ENCODE results near the gene VTN. TPM values are rescaled to one million over a fixed set of nuclear protein-coding genes. Genes with fewer than 3 reads are reported as not detected.

Gene VTN
- total and polyA plus RNA-seq, 7 experiments from 2014 or later, result 0.08 to 0.65 (median 0.19) TPM; not detected in 4

DNA sequence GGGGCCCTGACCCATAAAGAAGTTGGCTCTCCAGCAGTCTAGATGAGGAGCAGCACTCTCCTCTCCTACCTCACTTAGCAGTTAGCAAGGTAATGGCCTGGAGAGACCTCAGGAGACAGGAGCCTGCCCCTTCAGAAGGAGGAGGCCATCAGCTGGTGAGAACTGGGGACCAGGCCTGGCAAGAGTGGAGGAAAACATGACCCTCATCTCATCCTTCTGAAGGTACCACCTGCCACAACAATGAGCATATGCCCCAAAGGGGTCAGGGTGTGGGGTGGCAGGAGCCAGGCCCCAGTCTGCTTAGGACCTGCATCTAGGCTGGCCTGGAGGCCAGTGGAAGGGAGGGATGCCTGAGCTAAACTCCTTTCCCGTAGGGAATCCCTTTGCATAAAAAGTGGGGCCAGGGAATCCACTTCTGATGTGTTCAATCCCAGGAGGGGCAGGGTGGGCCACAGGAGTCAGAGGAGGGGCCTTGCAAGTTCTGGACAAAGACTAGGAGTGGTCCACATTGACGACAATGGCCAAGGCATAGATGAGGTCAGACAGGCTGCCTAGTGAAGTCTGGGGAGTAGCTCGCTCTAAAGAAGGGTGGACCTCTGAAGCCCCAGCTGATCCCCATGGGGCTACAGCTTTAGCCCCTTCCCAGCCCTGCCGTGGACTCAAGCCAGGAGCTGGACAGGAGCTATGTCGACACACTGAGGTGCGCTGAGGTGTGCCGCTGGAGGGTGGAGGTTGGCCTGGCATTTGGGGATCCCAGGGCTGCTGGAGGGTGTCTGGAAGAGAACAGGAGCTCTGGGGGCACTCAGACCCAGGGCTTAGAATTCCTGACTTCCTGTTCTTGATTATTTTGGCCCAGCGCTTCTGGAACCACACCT is 6.1 kb downstream of the VTN start:
- ChIA-PET POLR2A (interaction anchor here (1.2 kb wide), 1 partner anchor 28 kb away, joined by 3 read pairs; the partner anchor contains the start of gene TNFAIP1), CTCF (no interaction called here)
- Mint-ChIP-seq H3K9me3 (no peaks in the 10 kb centered on the region), H3K27me3 (no peaks in the 10 kb centered on the region), H3K36me3 (peaks cover 0 to 17% (median 11%) of the 10 kb centered on the region in 5 donors), H3K27ac (peak overlapping the region in 1 of 9 donors; percentile 22), H3K4me3 (no peak overlapping the region), H3K4me1 (peaks cover 0 to 4% (median 0%) of the 10 kb centered on the region in 7 donors)
- ATAC-seq (no peak), DNase-seq (no peak)
- Histone ChIP-seq H3K27ac (ENCODE audit: low read depth, low read length) (no peak overlapping the region), H3K4me3 (ENCODE audit: low read length) (no peak overlapping the region), H3K4me1 (ENCODE audit: control insufficient read depth in 2 of 2, insufficient read depth in 2 of 2, low read length in 2 of 2) (no peaks in the 10 kb centered on the region), H3K36me3 (ENCODE audit: control insufficient read depth in 2 of 3, insufficient read depth in 3 of 3, low read length in 3 of 3) (peaks cover 13 to 63% (median 26%) of the 10 kb centered on the region in 3 experiments), H3K27me3 (ENCODE audit: control insufficient read depth in 2 of 2, insufficient read depth in 2 of 2, low read length in 2 of 2) (no peaks in the 10 kb centered on the region), H3K9me3 (ENCODE audit: control insufficient read depth in 2 of 3, low read length in 3 of 3) (no peaks in the 10 kb centered on the region)
- intact Hi-C loops (cut with micrococcal nuclease), result no loop called here

- H3K4me1 ChIP-seq (ENCODE audit: control insufficient read depth in 2 of 2, insufficient read depth in 2 of 2, low read length in 2 of 2), result peaks cover 4 to 6% of the 10 kb centered on the region in 2 donors
These were observed 6.9 kb downstream of the VTN start for GRCh38 chr17:28363186-28363585.

GRCh38 chr17:28357901-28358197 is 12.3 kb downstream of the VTN start:
- Mint-ChIP-seq H3K4me1 (peaks cover 19 to 40% (median 29%) of the 10 kb centered on the region in 7 donors), H3K27me3 (no peaks in the 10 kb centered on the region)
- CTCF ChIA-PET, result interaction anchor here (1.2 to 3.3 kb wide), 2 partner anchors 22 to 59 kb away, joined by 4 to 14 read pairs; partner anchors contain the start of genes IFT20 and TNFAIP1

More at GRCh38 chr17:28363186-28363585, 6.9 kb downstream of the VTN start:
- no peaks in the 10 kb centered on the region for H3K27me3 ChIP-seq (ENCODE audit: control insufficient read depth in 2 of 2, insufficient read depth in 2 of 2, low read length in 2 of 2)
- ATAC-seq (no peak), DNase-seq (no peak)
- H3K36me3 ChIP-seq (ENCODE audit: control insufficient read depth in 2 of 3, insufficient read depth in 3 of 3, low read length in 3 of 3), result peaks cover 13 to 63% (median 26%) of the 10 kb centered on the region in 3 experiments
- Mint-ChIP-seq H3K4me3 (no peak overlapping the region), H3K27me3 (no peaks in the 10 kb centered on the region), H3K27ac (no peak overlapping the region), H3K4me1 (peaks cover 1 to 11% (median 4%) of the 10 kb centered on the region in 7 donors), H3K36me3 (peaks cover 0 to 17% (median 11%) of the 10 kb centered on the region in 5 donors), H3K9me3 (no peaks in the 10 kb centered on the region)
- CTCF ChIA-PET, result interaction anchor here (0.6 kb wide), 1 partner anchor 21 kb away, joined by 3 read pairs; no protein-coding TSS in a partner anchor
- no peak overlapping the region for H3K4me3 ChIP-seq (ENCODE audit: low read length)
- H3K9me3 ChIP-seq (ENCODE audit: control insufficient read depth in 2 of 3, low read length in 3 of 3), result no peaks in the 10 kb centered on the region
- intact Hi-C loops (cut with micrococcal nuclease), result no loop called here
- POLR2A ChIA-PET, result interaction anchor here (0.6 to 1.2 kb wide), 3 partner anchors 27 to 430 kb away, joined by 3 read pairs; partner anchors contain the start of genes IFT20 and TNFAIP1
- H3K27ac ChIP-seq (ENCODE audit: low read depth, low read length), result no peak overlapping the region

GRCh38 chr17:28357061-28357900 is 12.8 kb downstream of the VTN start, which contains the start of gene POLDIP2:
POLDIP2 (minus strand) TSS chr17:28357527; CDS start chr17:28357448, 79 bp downstream.
- intact Hi-C loops (cut with micrococcal nuclease), result loop anchor here (1.0 to 2.0 kb wide), 5 partner anchors 14 to 38 kb away; partner anchors contain the start of genes IFT20 (in 2 of the 2), SARM1 (in 2 of the 2), TMEM97 (in 2 of the 2) and TNFAIP1 (in 2 of the 2)
- ChIA-PET POLR2A (interaction anchor here (0.6 to 4.8 kb wide), 23 partner anchors 9 to 794 kb away, joined by 3 to 75 read pairs (median 3); partner anchors contain the start of genes FLOT2, IFT20, PHF12 and SARM1), CTCF (interaction anchor here (1.2 to 3.3 kb wide), 2 partner anchors 22 to 60 kb away, joined by 4 to 14 read pairs; partner anchors contain the start of genes IFT20 and TNFAIP1)
- Histone ChIP-seq H3K27me3 (ENCODE audit: control insufficient read depth in 2 of 2, insufficient read depth in 2 of 2, low read length in 2 of 2) (no peaks in the 10 kb centered on the region), H3K4me1 (ENCODE audit: control insufficient read depth in 2 of 2, insufficient read depth in 2 of 2, low read length in 2 of 2) (peaks cover 17 to 21% of the 10 kb centered on the region in 2 donors), H3K9me3 (ENCODE audit: control insufficient read depth in 2 of 3, low read length in 3 of 3) (no peaks in the 10 kb centered on the region), H3K4me3 (ENCODE audit: low read length) (peak within 1 kb of the TSS; percentile 80), H3K27ac (ENCODE audit: low read depth, low read length) (peak within 1 kb of the TSS; percentile 90), H3K36me3 (ENCODE audit: control insufficient read depth in 2 of 3, insufficient read depth in 3 of 3, low read length in 3 of 3) (peaks cover 19 to 57% (median 30%) of the 10 kb centered on the region in 3 experiments)
- H3K27me3 Mint-ChIP-seq, result no peaks in the 10 kb centered on the region
- peaks cover 19 to 40% (median 29%) of the 10 kb centered on the region in 7 donors for H3K4me1 Mint-ChIP-seq
- peaks cover 4 to 26% (median 12%) of the 10 kb centered on the region in 5 donors for H3K36me3 Mint-ChIP-seq
- ATAC-seq (peak; percentile 99), DNase-seq (peak; percentile 94 to 97 (median 96))
- H3K27ac Mint-ChIP-seq, result peak within 1 kb of the TSS; percentile 89 to 97 (median 94)
- peaks cover 0 to 3% (median 0%) of the 10 kb centered on the region in 11 donors for H3K9me3 Mint-ChIP-seq
- H3K4me3 Mint-ChIP-seq, result peak within 1 kb of the TSS; percentile 91 to 98 (median 94)

More at GRCh38 chr17:28357901-28358197, 12.3 kb downstream of the VTN start:
- DNase-seq (no peak), ATAC-seq (no peak)
- POLR2A ChIA-PET, result interaction anchor here (0.6 to 4.8 kb wide), 18 partner anchors 10 to 540 kb away, joined by 3 to 75 read pairs (median 3); partner anchors contain the start of genes FLOT2, IFT20, SARM1 and SLC46A1
- H3K9me3 ChIP-seq (ENCODE audit: control insufficient read depth in 2 of 3, low read length in 3 of 3), result no peaks in the 10 kb centered on the region
- H3K4me3 ChIP-seq (ENCODE audit: low read length), result peak overlapping the region; percentile 80
- H3K27me3 ChIP-seq (ENCODE audit: control insufficient read depth in 2 of 2, insufficient read depth in 2 of 2, low read length in 2 of 2), result no peaks in the 10 kb centered on the region
- H3K4me1 ChIP-seq (ENCODE audit: control insufficient read depth in 2 of 2, insufficient read depth in 2 of 2, low read length in 2 of 2), result peaks cover 17 to 21% of the 10 kb centered on the region in 2 donors
- H3K27ac Mint-ChIP-seq, result peak overlapping the region; percentile 89 to 97 (median 94)
- H3K36me3 Mint-ChIP-seq, result peaks cover 4 to 26% (median 12%) of the 10 kb centered on the region in 5 donors
- peaks cover 0 to 3% (median 0%) of the 10 kb centered on the region in 11 donors for H3K9me3 Mint-ChIP-seq
- peak overlapping the region; percentile 90 for H3K27ac ChIP-seq (ENCODE audit: low read depth, low read length)
- H3K4me3 Mint-ChIP-seq, result peak overlapping the region; percentile 91 to 98 (median 94)
- H3K36me3 ChIP-seq (ENCODE audit: control insufficient read depth in 2 of 3, insufficient read depth in 3 of 3, low read length in 3 of 3), result peaks cover 16 to 57% (median 35%) of the 10 kb centered on the region in 3 experiments
- intact Hi-C loops (cut with micrococcal nuclease), result loop anchor here (1.0 to 2.0 kb wide), 5 partner anchors 13 to 39 kb away; partner anchors contain the start of genes IFT20 (in 2 of the 2), SARM1 (in 2 of the 2), TMEM97 (in 2 of the 2) and TNFAIP1 (in 2 of the 2)

DNA sequence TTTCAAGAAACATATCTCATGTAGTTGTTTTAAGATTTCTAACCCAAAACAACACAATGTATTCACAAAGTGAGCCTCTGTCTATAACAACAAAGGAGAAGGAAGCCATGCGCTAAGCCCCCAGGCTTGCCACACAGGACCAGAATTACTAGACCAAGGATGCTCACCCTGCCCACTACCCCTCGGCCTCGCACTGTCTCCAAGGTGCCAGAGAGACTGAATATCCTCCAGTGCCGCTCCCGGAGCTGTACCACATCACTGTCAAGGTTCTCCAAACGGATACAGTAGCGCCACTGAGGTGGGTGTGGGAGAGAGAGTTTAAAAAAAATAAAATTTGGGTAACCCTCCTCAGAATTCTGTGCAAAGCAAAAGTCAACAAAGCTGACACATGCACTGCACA is 19.8 kb downstream of the VTN start:
- Mint-ChIP-seq H3K4me1 (peaks cover 0 to 5% (median 4%) of the 10 kb centered on the region in 7 donors), H3K9me3 (no peaks in the 10 kb centered on the region), H3K36me3 (peaks cover 4 to 30% (median 19%) of the 10 kb centered on the region in 5 donors), H3K27me3 (no peaks in the 10 kb centered on the region), H3K27ac (peak overlapping the region in 2 of 9 donors; percentile 7 to 21), H3K4me3 (no peak overlapping the region)
- no peaks in the 10 kb centered on the region for H3K9me3 ChIP-seq (ENCODE audit: control insufficient read depth in 2 of 3, low read length in 3 of 3)
- CTCF ChIA-PET, result interaction anchor here (0.7 to 1.2 kb wide), 2 partner anchors 14 to 598 kb away, joined by 3 to 4 read pairs; partner anchors contain the start of gene TNFAIP1
- no peak for ATAC-seq
- H3K4me1 ChIP-seq (ENCODE audit: control insufficient read depth in 2 of 2, insufficient read depth in 2 of 2, low read length in 2 of 2), result no peaks in the 10 kb centered on the region
- intact Hi-C loops (cut with micrococcal nuclease), result no loop called here
- no peaks in the 10 kb centered on the region for H3K27me3 ChIP-seq (ENCODE audit: control insufficient read depth in 2 of 2, insufficient read depth in 2 of 2, low read length in 2 of 2)
- no peak overlapping the region for H3K4me3 ChIP-seq (ENCODE audit: low read length)
- H3K36me3 ChIP-seq (ENCODE audit: control insufficient read depth in 2 of 3, insufficient read depth in 3 of 3, low read length in 3 of 3), result peaks cover 20 to 96% (median 31%) of the 10 kb centered on the region in 3 experiments
- POLR2A ChIA-PET, result no interaction called here
- no peak for DNase-seq
- no peak overlapping the region for H3K27ac ChIP-seq (ENCODE audit: low read depth, low read length)

All from naive thymus-derived CD4-positive, alpha-beta T cell (primary cell).